ENCODE measurements around the gene GLP1R. TPM values are rescaled to one million over a fixed set of nuclear protein-coding genes. Genes with fewer than 3 reads are reported as not detected.

The GLP1R gene
- total RNA-seq, 1 donor from 2014 or later = not detected

GRCh38 chr6:39108041-39108839, 59.7 kb downstream of the GLP1R start:
- TF ChIP-seq CTCF (IDR thresholded peaks at IDR 0.05) = no peak
- Mint-ChIP-seq H3K27me3 (no peaks in the 10 kb centered on the region), H3K4me1 (peaks cover 15% of the 10 kb centered on the region), H3K36me3 (ENCODE audit: low read depth) (peaks cover 41% of the 10 kb centered on the region), H3K9me3 (no peaks in the 10 kb centered on the region), H3K27ac (no peak overlapping the region), H3K4me3 (no peak overlapping the region)
- no peak for DNase-seq
- ChIA-PET POLR2A (no interaction called here), CTCF (no interaction called here)
- no peak for ATAC-seq (ENCODE audit: low read depth)
- intact Hi-C loops (cut with micrococcal nuclease) = no loop called here

- no peak for DNase-seq
- Mint-ChIP-seq H3K4me1 (peaks cover 35% of the 10 kb centered on the region), H3K27ac (no peak overlapping the region), H3K36me3 (ENCODE audit: low read depth) (peaks cover 25% of the 10 kb centered on the region), H3K27me3 (no peaks in the 10 kb centered on the region), H3K4me3 (no peak overlapping the region), H3K9me3 (no peaks in the 10 kb centered on the region)
- no peak for ATAC-seq (ENCODE audit: low read depth)
- ChIA-PET POLR2A (no interaction called here), CTCF (no interaction called here)
- intact Hi-C loops (cut with micrococcal nuclease) = loop anchor here (5.0 kb wide), 1 partner anchor 1414 kb away; the partner anchor contains the start of gene MDGA1
- no peak for TF ChIP-seq CTCF (IDR thresholded peaks at IDR 0.05)
These were observed 62.7 kb downstream of the GLP1R start for GRCh38 chr6:39111280-39111679.

DNA sequence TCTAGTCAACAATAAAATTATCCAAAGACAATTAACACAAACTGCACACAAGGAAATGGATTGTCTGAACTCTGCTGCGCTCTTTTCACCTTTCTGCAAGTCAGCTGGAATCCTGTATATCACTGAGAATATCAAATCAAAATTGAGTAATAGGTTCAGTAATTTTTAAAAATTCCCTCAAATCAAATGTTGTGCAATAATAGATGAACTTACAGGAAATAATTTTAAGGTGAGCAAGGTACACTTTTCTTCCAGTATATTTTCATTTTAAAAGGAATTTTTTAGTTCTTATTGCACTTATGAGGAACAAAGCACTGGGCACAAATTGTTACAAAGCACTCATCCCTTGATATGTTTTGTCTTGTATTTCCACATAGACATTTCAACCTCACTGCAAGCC, 65.2 kb downstream of the GLP1R start:
- Mint-ChIP-seq H3K27me3 (no peaks in the 10 kb centered on the region), H3K27ac (peak overlapping the region; percentile 94), H3K36me3 (ENCODE audit: low read depth) (peaks cover 21% of the 10 kb centered on the region), H3K4me3 (peak overlapping the region; percentile 94), H3K4me1 (peaks cover 35% of the 10 kb centered on the region), H3K9me3 (no peaks in the 10 kb centered on the region)
- ChIA-PET CTCF (interaction anchor here (3.0 kb wide), 1 partner anchor 12 kb away, joined by 7 read pairs; no protein-coding TSS in a partner anchor), POLR2A (interaction anchor here (1.7 kb wide), 1 partner anchor 12 kb away, joined by 6 read pairs; no protein-coding TSS in a partner anchor)
- ATAC-seq (ENCODE audit: low read depth) (no peak), DNase-seq (no peak)
- intact Hi-C loops (cut with micrococcal nuclease) = loop anchor here (2.0 to 5.0 kb wide), 2 partner anchors 1416 to 1959 kb away; partner anchors contain the start of genes MDGA1, NFYA and OARD1
- no peak for TF ChIP-seq CTCF (IDR thresholded peaks at IDR 0.05)

GRCh38 chr6:39114388-39114703, 65.8 kb downstream of the GLP1R start:
- POLR2A ChIA-PET = interaction anchor here (1.1 to 1.7 kb wide), 4 partner anchors 11 to 1296 kb away, joined by 3 to 6 read pairs (median 4); no protein-coding TSS in a partner anchor
- no peaks in the 10 kb centered on the region for H3K27me3 Mint-ChIP-seq
- CTCF ChIA-PET = interaction anchor here (3.0 kb wide), 1 partner anchor 12 kb away, joined by 7 read pairs; no protein-coding TSS in a partner anchor
- H3K36me3 Mint-ChIP-seq (ENCODE audit: low read depth) = peaks cover 15% of the 10 kb centered on the region
- intact Hi-C loops (cut with micrococcal nuclease) = loop anchor here (2.0 to 5.0 kb wide), 2 partner anchors 1417 to 1958 kb away; partner anchors contain the start of genes MDGA1, NFYA and OARD1
- DNase-seq (no peak), ATAC-seq (ENCODE audit: low read depth) (peak; percentile 3)
- H3K4me3 Mint-ChIP-seq = peak overlapping the region; percentile 94
- peaks cover 35% of the 10 kb centered on the region for H3K4me1 Mint-ChIP-seq
- no peaks in the 10 kb centered on the region for H3K9me3 Mint-ChIP-seq
- TF ChIP-seq CTCF (IDR thresholded peaks at IDR 0.05) = no peak
- peak overlapping the region; percentile 94 for H3K27ac Mint-ChIP-seq
